Right lobe of liver (tissue), 6 donors: Measurements from ENCODE around the gene PTPRM. TPM values are rescaled to one million over a fixed set of nuclear protein-coding genes. Genes with fewer than 3 reads are reported as not detected.
A peak's percentile ranks its signal among the peaks of the same experiment; 100 is the strongest.

Experiments
- ATAC-seq, 4 donors: fragments of 200-7000 bp; cut with Tn5 transposase; one replicate each; pipeline ENCODE4 v1.9.1; 2020; ENCODE audit warnings: mild to moderate bottlenecking in 4 of 4, moderate library complexity in 4 of 4
- DNase-seq, 3 donors: peaks; one replicate each; pipeline ENCODE4 v3.0.0-alpha.2; 2020
- H3K27ac ChIP-seq, 3 donors: fragments of 200-600 bp; one replicate each; pipeline ENCODE4 v1.8.0; 2022
- H3K27me3 ChIP-seq, 2 donors: fragments of 200-600 bp; one replicate each; pipeline ENCODE4 v1.8.0; 2022
- H3K36me3 ChIP-seq, 4 donors: fragments of 200-600 bp; sonication (generic) in 1 of 4; one replicate each; pipeline versions ENCODE4 v1.5.1 to v1.8.0; 2017 to 2022; ENCODE audit warnings: control low read depth in 1 of 4
- H3K4me1 ChIP-seq, 4 donors: fragments of 200-600 bp; sonication (generic) in 1 of 4; one replicate each; pipeline versions ENCODE4 v1.5.1 to v1.8.0; 2017 to 2022; ENCODE audit warnings: control low read depth in 1 of 4
- H3K4me3 ChIP-seq, 3 donors: fragments of 200-600 bp; one replicate each; pipeline ENCODE4 v1.8.0; 2022
- H3K9me3 ChIP-seq, 4 donors: fragments of 200-600 bp; sonication (generic) in 1 of 4; one replicate each; pipeline versions ENCODE4 v1.5.1 to v1.8.0; 2017 to 2022; ENCODE audit warnings: control low read depth in 1 of 4
- POLR2A ChIP-seq: fragments of 450-650 bp; IDR thresholded peaks from one replicate; pipeline ENCODE4 v1.6.1; 2017; ENCODE audit warnings: antibody characterized with exemption, mild to moderate bottlenecking
- WGBS: methylation state at CpG from one replicate; pipeline ENCODE4 v1.1.6; 2018; ENCODE audit warnings: low coverage, low lambda C conversion rate; ENCODE audit not compliant: insufficient coverage; ENCODE audit errors: missing lambda C conversion rate; 5-methylcytosine and 5-hydroxymethylcytosine counted together
- intact Hi-C, 2 donors: fragments of 100-400 bp; cut with DNase I; formaldehyde crosslinking; loops; one replicate each; pipeline versions ENCODE4 v1.11.2 to v1.14.1; 2022
- total RNA-seq, 6 experiments: library from RNA; depleted of rRNA in 2 of 6; stranded (reverse); fragments of >200 nt in 2 of 6; fragmentation: NEBNext Ultra II Directional in 3 of 6; extraction: Animal tissue kit (Norgen Biotek cat#: 25700) in 3 of 6; gene quantifications; one replicate each; pipeline versions ENCODE4 v1.1.0 to v1.2.4, GENCODE V29; 2016 to 2023
- TF ChIP-seq, protein P1 (sequence below), 4 donors: fragments of 200-600 bp in 3 of 4; fragments of 450-650 bp in 1 of 4; IDR thresholded peaks; one replicate each; pipeline versions ENCODE4 v1.5.1 to v1.8.0; 2016 to 2022; ENCODE audit warnings: antibody characterized with exemption in 4 of 4, mild to moderate bottlenecking in 2 of 4
- donor health status: DM: no; HTN: yes; CAD: no.
- donor health status: DM: no; HTN: no; CAD: no.
- donor health status: DM: no; HTN: no; CAD: no.
- donor health status: DM: no; HTN: yes; CAD: no.
- donor health status: DM: no; HTN: yes; CAD: no.

The PTPRM gene
- total RNA-seq, 6 experiments from 2014 or later, result 15.1 to 45.7 (median 26.5) TPM

GRCh38 chr18:7737550-7737949, 170.4 kb downstream of the PTPRM start:
- WGBS, result 100% methylated on average over 1 of the region's 2 CpGs

GRCh38 chr18:7740821-7741220, 173.7 kb downstream of the PTPRM start:
- ATAC-seq (no peak), DNase-seq (no peak)
- no peaks in the 10 kb centered on the region for H3K4me1 ChIP-seq
- intact Hi-C loops, result no loop called here
- no peak overlapping the region for H3K4me3 ChIP-seq
- WGBS, result 55% methylated on average over 3 of the region's 3 CpGs
- no peaks in the 10 kb centered on the region for H3K9me3 ChIP-seq
- H3K27me3 ChIP-seq, result no peaks in the 10 kb centered on the region
- H3K27ac ChIP-seq, result no peak overlapping the region
- no peak for TF ChIP-seq POLR2A
- TF ChIP-seq, protein P1, sequence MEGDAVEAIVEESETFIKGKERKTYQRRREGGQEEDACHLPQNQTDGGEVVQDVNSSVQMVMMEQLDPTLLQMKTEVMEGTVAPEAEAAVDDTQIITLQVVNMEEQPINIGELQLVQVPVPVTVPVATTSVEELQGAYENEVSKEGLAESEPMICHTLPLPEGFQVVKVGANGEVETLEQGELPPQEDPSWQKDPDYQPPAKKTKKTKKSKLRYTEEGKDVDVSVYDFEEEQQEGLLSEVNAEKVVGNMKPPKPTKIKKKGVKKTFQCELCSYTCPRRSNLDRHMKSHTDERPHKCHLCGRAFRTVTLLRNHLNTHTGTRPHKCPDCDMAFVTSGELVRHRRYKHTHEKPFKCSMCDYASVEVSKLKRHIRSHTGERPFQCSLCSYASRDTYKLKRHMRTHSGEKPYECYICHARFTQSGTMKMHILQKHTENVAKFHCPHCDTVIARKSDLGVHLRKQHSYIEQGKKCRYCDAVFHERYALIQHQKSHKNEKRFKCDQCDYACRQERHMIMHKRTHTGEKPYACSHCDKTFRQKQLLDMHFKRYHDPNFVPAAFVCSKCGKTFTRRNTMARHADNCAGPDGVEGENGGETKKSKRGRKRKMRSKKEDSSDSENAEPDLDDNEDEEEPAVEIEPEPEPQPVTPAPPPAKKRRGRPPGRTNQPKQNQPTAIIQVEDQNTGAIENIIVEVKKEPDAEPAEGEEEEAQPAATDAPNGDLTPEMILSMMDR (IDR thresholded peaks at IDR 0.05), result no peak
- H3K36me3 ChIP-seq, result no peaks in the 10 kb centered on the region

More at GRCh38 chr18:7737550-7737949, 170.4 kb downstream of the PTPRM start:
- Histone ChIP-seq H3K9me3 (no peaks in the 10 kb centered on the region), H3K4me1 (no peaks in the 10 kb centered on the region), H3K27ac (no peak overlapping the region), H3K4me3 (no peak overlapping the region), H3K27me3 (no peaks in the 10 kb centered on the region), H3K36me3 (no peaks in the 10 kb centered on the region)
- peak in 1 of 4 donors; percentile 35 for ATAC-seq
- no peak for TF ChIP-seq POLR2A
- TF ChIP-seq, protein P1 (IDR thresholded peaks at IDR 0.05), result no peak
- DNase-seq, result no peak
- intact Hi-C loops, result no loop called here

- Histone ChIP-seq H3K4me3 (no peak overlapping the region), H3K36me3 (no peaks in the 10 kb centered on the region), H3K27ac (no peak overlapping the region), H3K9me3 (no peaks in the 10 kb centered on the region), H3K27me3 (no peaks in the 10 kb centered on the region), H3K4me1 (no peaks in the 10 kb centered on the region)
- intact Hi-C loops, result no loop called here
- no peak for ATAC-seq
- TF ChIP-seq, protein P1 (IDR thresholded peaks at IDR 0.05), result no peak
- no peak for TF ChIP-seq POLR2A
- DNase-seq, result no peak
These were observed 174.5 kb downstream of the PTPRM start for GRCh38 chr18:7741640-7742039.

DNA sequence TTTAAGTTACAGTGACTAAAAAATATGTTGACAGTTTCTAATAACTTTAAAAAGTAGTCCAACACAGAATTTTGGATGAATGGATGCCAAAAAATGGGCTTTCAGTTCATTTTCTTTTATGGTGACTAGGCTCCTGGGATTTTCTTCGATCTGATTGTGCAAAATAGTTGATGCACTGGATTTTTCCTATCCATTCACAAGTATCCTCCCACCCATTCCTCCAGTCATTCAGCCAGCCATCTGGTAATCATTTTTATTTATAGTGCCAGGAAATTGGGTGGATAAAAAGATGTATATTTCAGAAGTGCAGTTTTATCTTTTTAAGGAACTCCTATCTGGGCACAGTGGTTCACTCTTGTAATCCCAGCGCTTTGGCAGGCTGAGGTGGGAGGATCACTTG, 175.1 kb downstream of the PTPRM start:
- H3K4me3 ChIP-seq, result no peak overlapping the region
- intact Hi-C loops, result no loop called here
- H3K9me3 ChIP-seq, result no peaks in the 10 kb centered on the region
- DNase-seq (no peak), ATAC-seq (no peak)
- no peaks in the 10 kb centered on the region for H3K36me3 ChIP-seq
- no peaks in the 10 kb centered on the region for H3K4me1 ChIP-seq
- WGBS, result 86% methylated on average over 2 of the region's 2 CpGs
- TF ChIP-seq POLR2A, result no peak
- TF ChIP-seq, protein P1 (IDR thresholded peaks at IDR 0.05), result no peak
- no peak overlapping the region for H3K27ac ChIP-seq
- no peaks in the 10 kb centered on the region for H3K27me3 ChIP-seq

DNA sequence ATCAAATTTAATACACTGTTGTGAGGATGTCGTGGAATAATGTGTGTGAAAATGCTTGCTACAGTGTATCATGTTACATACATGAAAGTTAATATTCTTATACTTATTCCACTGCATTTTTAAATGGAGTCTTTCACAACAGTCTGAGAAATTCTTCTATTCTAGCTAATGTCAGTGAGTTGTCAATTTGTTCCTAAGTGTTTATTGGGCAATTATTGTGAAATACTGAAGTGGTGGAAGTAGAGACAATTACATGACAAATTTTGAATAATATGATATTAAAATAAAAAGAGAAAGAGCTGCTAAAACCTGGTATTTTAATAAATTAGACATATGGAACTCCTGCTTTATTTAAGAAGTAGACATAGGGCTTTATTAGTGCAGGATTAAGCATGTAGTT, 176.1 kb downstream of the PTPRM start:
- H3K4me3 ChIP-seq, result no peak overlapping the region
- no peak for ATAC-seq
- no peak overlapping the region for H3K27ac ChIP-seq
- intact Hi-C loops, result no loop called here
- H3K36me3 ChIP-seq, result no peaks in the 10 kb centered on the region
- no peak for DNase-seq
- TF ChIP-seq POLR2A, result no peak
- TF ChIP-seq, protein P1 (IDR thresholded peaks at IDR 0.05), result no peak
- no peaks in the 10 kb centered on the region for H3K4me1 ChIP-seq
- WGBS, result 47% methylated on average over 1 of the region's 1 CpG
- no peaks in the 10 kb centered on the region for H3K9me3 ChIP-seq
- no peaks in the 10 kb centered on the region for H3K27me3 ChIP-seq
